22Rv1 (cell line): ENCODE data around the gene FCMR.

Experiments used
- ZFX ChIP-seq: fragments of 450-650 bp; IDR thresholded peaks from 2 replicates; pipeline ENCODE4 v1.6.1; 2017; ENCODE audit warnings: antibody characterized with exemption, borderline replicate concordance
- TF ChIP-seq, protein P1 (sequence below): fragments of 450-650 bp; IDR thresholded peaks from 2 replicates; pipeline ENCODE4 v1.5.1; 2017; ENCODE audit warnings: mild to moderate bottlenecking

DNA sequence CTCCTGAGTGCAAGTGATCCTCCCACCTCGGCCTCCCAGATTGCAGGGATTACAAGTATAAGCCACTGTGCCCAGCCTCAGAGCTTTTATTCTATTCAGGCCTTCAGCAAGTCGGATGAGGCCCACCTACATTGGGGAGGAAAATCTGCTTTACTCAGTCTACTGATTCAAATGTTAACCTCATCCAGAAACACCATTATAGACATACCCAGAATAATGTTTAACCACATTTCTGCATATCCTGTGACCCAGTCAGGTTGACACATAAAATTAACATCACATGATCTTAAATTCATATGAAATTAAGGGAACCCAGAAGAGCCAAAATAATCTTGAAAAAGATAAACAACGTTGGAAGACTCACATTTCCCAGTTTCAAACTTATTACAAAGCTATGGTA, 41.4 kb downstream of the FCMR start:
- TF ChIP-seq, protein P1, sequence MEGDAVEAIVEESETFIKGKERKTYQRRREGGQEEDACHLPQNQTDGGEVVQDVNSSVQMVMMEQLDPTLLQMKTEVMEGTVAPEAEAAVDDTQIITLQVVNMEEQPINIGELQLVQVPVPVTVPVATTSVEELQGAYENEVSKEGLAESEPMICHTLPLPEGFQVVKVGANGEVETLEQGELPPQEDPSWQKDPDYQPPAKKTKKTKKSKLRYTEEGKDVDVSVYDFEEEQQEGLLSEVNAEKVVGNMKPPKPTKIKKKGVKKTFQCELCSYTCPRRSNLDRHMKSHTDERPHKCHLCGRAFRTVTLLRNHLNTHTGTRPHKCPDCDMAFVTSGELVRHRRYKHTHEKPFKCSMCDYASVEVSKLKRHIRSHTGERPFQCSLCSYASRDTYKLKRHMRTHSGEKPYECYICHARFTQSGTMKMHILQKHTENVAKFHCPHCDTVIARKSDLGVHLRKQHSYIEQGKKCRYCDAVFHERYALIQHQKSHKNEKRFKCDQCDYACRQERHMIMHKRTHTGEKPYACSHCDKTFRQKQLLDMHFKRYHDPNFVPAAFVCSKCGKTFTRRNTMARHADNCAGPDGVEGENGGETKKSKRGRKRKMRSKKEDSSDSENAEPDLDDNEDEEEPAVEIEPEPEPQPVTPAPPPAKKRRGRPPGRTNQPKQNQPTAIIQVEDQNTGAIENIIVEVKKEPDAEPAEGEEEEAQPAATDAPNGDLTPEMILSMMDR = no peak
- no peak for TF ChIP-seq ZFX
